ENCODE data around the gene CLCNKB. TPM values are rescaled to one million over a fixed set of nuclear protein-coding genes. Genes with fewer than 3 reads are reported as not detected.

The CLCNKB gene
- total RNA-seq, 1 experiment from 2014 or later: not detected

GRCh38 chr1:16017461-16018303 is 25.9 kb upstream of the CLCNKB start, which contains the start of gene HSPB7:
Gene HSPB7 (minus strand): TSS chr1:16018043. CDS start chr1:16017963, 80 bp downstream.
- H2AFZ ChIP-seq (ENCODE audit: low read length): no peak within 1 kb of the TSS
- no peak within 1 kb of the TSS for H3K4me2 ChIP-seq (ENCODE audit: low read length)
- intact Hi-C loops (cut with micrococcal nuclease): no loop called here
- BruUV-seq (replicated peaks): no TSS peak
- no peaks in the 10 kb centered on the region for H4K20me1 ChIP-seq (ENCODE audit: low read length)
- H3K4me1 ChIP-seq (ENCODE audit: insufficient read depth, low read length): peaks cover 2% of the 10 kb centered on the region
- no peak within 1 kb of the TSS for H3K27ac ChIP-seq (ENCODE audit: low read length)
- no peaks in the 10 kb centered on the region for H3K27me3 ChIP-seq (ENCODE audit: low read length)
- CTCF ChIA-PET: no interaction called here
- H3K9me3 ChIP-seq (ENCODE audit: low read length): no peaks in the 10 kb centered on the region
- no peak for ATAC-seq
- H3K9ac ChIP-seq (ENCODE audit: low read length): no peak within 1 kb of the TSS
- H3K9me2 ChIP-seq (replicated peaks; ENCODE audit: low read length): no peaks in the 10 kb centered on the region
- POLR2A ChIA-PET (ENCODE audit: unreplicated experiment): no interaction called here
- H3F3A ChIP-seq (ENCODE audit: low read length, unreplicated experiment): no peaks in the 10 kb centered on the region
- H3K4me3 ChIP-seq (ENCODE audit: low read length): no peak within 1 kb of the TSS
- TF ChIP-seq EZH2 (IDR thresholded peaks at IDR 0.05; ENCODE audit: low read length, unreplicated experiment) (no peak), CTCF (conservative IDR thresholded peaks at IDR 0.05; ENCODE audit: low read depth, low read length) (no peak), EZH2phosphoT487 (IDR thresholded peaks at IDR 0.05; ENCODE audit: borderline replicate concordance, low read length) (no peak)
- no peaks in the 10 kb centered on the region for H3K79me2 ChIP-seq (ENCODE audit: low read length)
- no peak for DNase-seq
- H3K36me3 ChIP-seq (ENCODE audit: low read depth, low read length): no peaks in the 10 kb centered on the region

- H3K79me2 ChIP-seq (ENCODE audit: low read length): no peaks in the 10 kb centered on the region
- ChIA-PET CTCF (no interaction called here), POLR2A (ENCODE audit: unreplicated experiment) (no interaction called here)
- H3K27ac ChIP-seq (ENCODE audit: low read length): no peak overlapping the region
- no peaks in the 10 kb centered on the region for H3K36me3 ChIP-seq (ENCODE audit: low read depth, low read length)
- ATAC-seq: no peak
- H3K4me2 ChIP-seq (ENCODE audit: low read length): no peak overlapping the region
- H3K9ac ChIP-seq (ENCODE audit: low read length): no peak overlapping the region
- no peaks in the 10 kb centered on the region for H3K9me2 ChIP-seq (replicated peaks; ENCODE audit: low read length)
- no peak for TF ChIP-seq CTCF (conservative IDR thresholded peaks at IDR 0.05; ENCODE audit: low read depth, low read length)
- no peak for TF ChIP-seq EZH2phosphoT487 (IDR thresholded peaks at IDR 0.05; ENCODE audit: borderline replicate concordance, low read length)
- no peak for TF ChIP-seq EZH2 (IDR thresholded peaks at IDR 0.05; ENCODE audit: low read length, unreplicated experiment)
- BruUV-seq (replicated peaks): no TSS peak
- no peaks in the 10 kb centered on the region for H3K9me3 ChIP-seq (ENCODE audit: low read length)
- no peaks in the 10 kb centered on the region for H3K27me3 ChIP-seq (ENCODE audit: low read length)
- no peaks in the 10 kb centered on the region for H4K20me1 ChIP-seq (ENCODE audit: low read length)
- no peaks in the 10 kb centered on the region; the same call in 1 of the 2 replicates for H3K4me1 ChIP-seq (ENCODE audit: insufficient read depth, low read length)
- intact Hi-C loops (cut with micrococcal nuclease): no loop called here
- no peaks in the 10 kb centered on the region for H3F3A ChIP-seq (ENCODE audit: low read length, unreplicated experiment)
- no peak overlapping the region for H2AFZ ChIP-seq (ENCODE audit: low read length)
- H3K4me3 ChIP-seq (ENCODE audit: low read length): no peak overlapping the region
- DNase-seq: no peak
Observed at GRCh38 chr1:16018308-16018707, 25.3 kb upstream of the CLCNKB start.
